H9 (cell line): ENCODE results near the gene PHKA2. TPM values are rescaled to one million over a fixed set of nuclear protein-coding genes. Genes with fewer than 3 reads are reported as not detected.

Source experiments
- DNase-seq: peaks from one replicate; pipeline ENCODE4 v3.0.0-alpha.2; 2017
- H2AFZ ChIP-seq: one replicate; pipeline ENCODE4 v1.6.1; 2013; ENCODE audit warnings: mild to moderate bottlenecking, low read length, control low read depth, moderate library complexity
- H2AK5ac ChIP-seq: 2 replicates; pipeline ENCODE4 v1.6.1; 2013; ENCODE audit warnings: low read length, control low read depth, mixed read lengths; ENCODE audit not compliant: insufficient read length
- H2BK120ac ChIP-seq: one replicate; pipeline ENCODE4 v1.6.1; 2013; ENCODE audit warnings: low read depth, mild to moderate bottlenecking, low read length, control low read depth, inconsistent platforms; ENCODE audit not compliant: poor library complexity, severe bottlenecking
- H2BK12ac ChIP-seq: 2 replicates; pipeline ENCODE4 v1.6.1; 2013; ENCODE audit warnings: low read length, control low read depth, mixed read lengths, low read depth; ENCODE audit not compliant: insufficient read length
- H2BK15ac ChIP-seq: 2 replicates; pipeline ENCODE4 v1.6.1; 2013; ENCODE audit warnings: low read depth, low read length, control low read depth
- H2BK20ac ChIP-seq: one replicate; pipeline ENCODE4 v1.6.1; 2013; ENCODE audit warnings: low read depth, mild to moderate bottlenecking, low read length, control low read depth, inconsistent platforms; ENCODE audit not compliant: poor library complexity, severe bottlenecking
- H2BK5ac ChIP-seq: 2 replicates; pipeline ENCODE4 v1.6.1; 2013; ENCODE audit warnings: low read length, control low read depth, mixed read lengths; ENCODE audit not compliant: insufficient read length
- H3K14ac ChIP-seq: 2 replicates; pipeline ENCODE4 v1.6.1; 2013; ENCODE audit warnings: low read length, control low read depth; ENCODE audit not compliant: insufficient read depth
- H3K18ac ChIP-seq: 2 replicates; pipeline ENCODE4 v1.6.1; 2013; ENCODE audit warnings: low read depth, mild to moderate bottlenecking, mixed read lengths, low read length, control low read depth; ENCODE audit not compliant: insufficient read length
- H3K23ac ChIP-seq: 2 replicates; pipeline ENCODE4 v1.6.1; 2013; ENCODE audit warnings: low read length, control low read depth, mixed read lengths, low read depth; ENCODE audit not compliant: insufficient read length
- H3K23me2 ChIP-seq: 2 replicates; pipeline ENCODE4 v1.6.1; 2013; ENCODE audit warnings: low read depth, mild to moderate bottlenecking, mixed read lengths, low read length, control low read depth; ENCODE audit not compliant: insufficient read length, poor library complexity, severe bottlenecking
- H3K27ac ChIP-seq: 2 replicates; pipeline ENCODE4 v1.5.1; 2013; ENCODE audit warnings: low read length, control low read depth, mixed read lengths, low read depth; ENCODE audit not compliant: insufficient read length
- H3K27me3 ChIP-seq: 2 replicates; pipeline ENCODE4 v1.6.1; 2013; ENCODE audit warnings: low read length, control low read depth, inconsistent platforms; ENCODE audit not compliant: insufficient read depth
- H3K4ac ChIP-seq: 2 replicates; pipeline ENCODE4 v1.6.1; 2013; ENCODE audit warnings: low read depth, mild to moderate bottlenecking, control low read depth, inconsistent platforms, low read length, moderate library complexity
- H3K4me1 ChIP-seq: 2 replicates; pipeline ENCODE4 v1.6.1; 2013; ENCODE audit warnings: low read length, control low read depth, inconsistent platforms; ENCODE audit not compliant: insufficient read depth
- H3K4me2 ChIP-seq: 2 replicates; pipeline ENCODE4 v1.6.1; 2013; ENCODE audit warnings: low read length, control low read depth, mixed read lengths; ENCODE audit not compliant: insufficient read length, insufficient read depth
- H3K56ac ChIP-seq: 2 replicates; pipeline ENCODE4 v1.6.1; 2013; ENCODE audit warnings: low read depth, mild to moderate bottlenecking, mixed read lengths, low read length, control low read depth; ENCODE audit not compliant: insufficient read length
- H3K79me1 ChIP-seq: 2 replicates; pipeline ENCODE4 v1.6.1; 2013; ENCODE audit warnings: low read depth, mild to moderate bottlenecking, moderate library complexity, low read length, control low read depth, inconsistent platforms; ENCODE audit not compliant: insufficient read depth, poor library complexity, severe bottlenecking
- H3K79me2 ChIP-seq: 2 replicates; pipeline ENCODE4 v1.6.1; 2013; ENCODE audit warnings: low read length, control low read depth, inconsistent platforms; ENCODE audit not compliant: insufficient read depth
- H3K9ac ChIP-seq: 2 replicates; pipeline ENCODE4 v1.6.1; 2013; ENCODE audit warnings: low read length, control low read depth, mixed read lengths; ENCODE audit not compliant: insufficient read length; ENCODE audit errors: extremely low read depth
- H3K9me3 ChIP-seq: one replicate; pipeline ENCODE4 v1.6.1; 2013; ENCODE audit warnings: low read depth, low read length, inconsistent platforms; ENCODE audit not compliant: control insufficient read depth
- H3T11ph ChIP-seq: one replicate; pipeline ENCODE4 v1.6.1; 2013; ENCODE audit warnings: mild to moderate bottlenecking, low read length, control low read depth, inconsistent platforms
- H4K20me1 ChIP-seq: one replicate; pipeline ENCODE4 v1.6.1; 2013; ENCODE audit not compliant: control insufficient read depth, insufficient read length, insufficient read depth
- H4K5ac ChIP-seq: 2 replicates; pipeline ENCODE4 v1.6.1; 2013; ENCODE audit warnings: low read depth, mild to moderate bottlenecking, mixed read lengths, low read length, control low read depth; ENCODE audit not compliant: insufficient read length
- H4K8ac ChIP-seq: replicated peaks from 2 replicates; pipeline ENCODE4 v1.6.1; 2013; ENCODE audit warnings: low read length, control low read depth, mixed read lengths, low read depth; ENCODE audit not compliant: insufficient read length
- H4K91ac ChIP-seq: 2 replicates; pipeline ENCODE4 v1.6.1; 2013; ENCODE audit warnings: low read depth, mild to moderate bottlenecking, moderate library complexity, mixed read lengths, low read length, control low read depth; ENCODE audit not compliant: insufficient read length
- H3K27ac Mint-ChIP-seq, 3 experiments: 2 replicates in 2 of 3; 3 replicates in 1 of 3; pipeline ENCODE4 v1.8.0; 2020 to 2021; ENCODE audit warnings: mixed read lengths in 3 of 3, mild to moderate bottlenecking in 1 of 3, moderate library complexity in 1 of 3
- H3K27me3 Mint-ChIP-seq: 2 replicates; pipeline ENCODE4 v1.8.0; 2021; ENCODE audit warnings: low read depth, mild to moderate bottlenecking, moderate library complexity, mixed read lengths
- H3K36me3 Mint-ChIP-seq, 3 experiments: 2 replicates in 2 of 3; 3 replicates in 1 of 3; pipeline ENCODE4 v1.8.0; 2020 to 2021; ENCODE audit warnings: low read depth in 3 of 3, mixed read lengths in 3 of 3; ENCODE audit not compliant: insufficient read depth in 1 of 3
- H3K4me1 Mint-ChIP-seq, 2 experiments: 2 replicates each; pipeline ENCODE4 v1.8.0; 2020; ENCODE audit warnings: mixed read lengths in 2 of 2
- H3K4me3 Mint-ChIP-seq, 2 experiments: 2 replicates in 1 of 2; 3 replicates in 1 of 2; pipeline ENCODE4 v1.8.0; 2020 to 2021; ENCODE audit warnings: mild to moderate bottlenecking in 2 of 2, mixed read lengths in 2 of 2, moderate library complexity in 1 of 2
- H3K9me3 Mint-ChIP-seq, 2 experiments: 2 replicates in 1 of 2; 3 replicates in 1 of 2; pipeline ENCODE4 v1.8.0; 2020; ENCODE audit warnings: mild to moderate bottlenecking in 2 of 2, mixed read lengths in 2 of 2, moderate library complexity in 1 of 2
- WGBS: extraction: QIAGEN DNeasy Blood & Tissue Kit; methylation state at CpG from one replicate; pipeline ENCODE4 v1.1.7; 2013; ENCODE audit warnings: missing lambda C conversion rate, low lambda C conversion rate, mixed read lengths; ENCODE audit not compliant: insufficient read length; ENCODE audit errors: extremely low coverage; 5-methylcytosine and 5-hydroxymethylcytosine counted together
- total RNA-seq: library from RNA; stranded (reverse); gene quantifications from 2 replicates; pipeline ENCODE4 v1.2.1, GENCODE V29; 2021
- TF ChIP-seq, protein P1 (sequence below): fragments of 200-600 bp; sonication (generic); conservative IDR thresholded peaks from 3 replicates; pipeline ENCODE4 v1.8.0; 2021; ENCODE audit warnings: antibody characterized with exemption, mild to moderate bottlenecking

Gene PHKA2
- total RNA-seq, 1 experiment from 2014 or later, result 24.2 TPM

DNA sequence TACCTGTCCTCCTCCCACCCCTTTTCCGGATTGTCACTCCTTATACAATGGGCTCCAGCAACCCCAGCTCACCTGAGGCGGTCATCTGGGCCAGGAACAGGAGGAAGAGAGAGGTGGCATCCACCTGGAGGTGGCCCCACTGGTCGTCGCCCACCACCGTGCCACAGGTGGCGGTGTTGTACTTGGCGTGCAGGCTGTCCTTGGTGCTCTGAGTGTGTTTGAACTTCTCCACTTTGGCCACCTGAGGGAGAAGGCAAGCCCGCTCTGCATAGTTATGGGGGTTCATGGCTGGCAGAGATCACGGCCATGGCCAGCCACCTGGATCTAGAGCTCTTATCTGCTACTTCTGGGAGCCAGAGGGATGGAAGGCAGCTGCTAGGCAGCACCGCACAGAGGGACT, 32.9 kb downstream of the PHKA2 start:
- Mint-ChIP-seq H3K27me3 (peaks cover 1% of the 10 kb centered on the region; the same call in 1 of the 2 replicates), H3K9me3 (peaks cover 68 to 71% of the 10 kb centered on the region in 2 experiments), H3K27ac (peak overlapping the region in 1 of 3 experiments; percentile 76; a peak in 2 of 7 replicates), H3K36me3 (peaks cover 24 to 37% (median 36%) of the 10 kb centered on the region in 3 experiments), H3K4me1 (no peaks in the 10 kb centered on the region), H3K4me3 (no peak overlapping the region)
- Histone ChIP-seq H3K4me2 (no peak overlapping the region), H3K23ac (no peak overlapping the region), H3K4me1 (no peaks in the 10 kb centered on the region), H3K79me2 (no peaks in the 10 kb centered on the region), H2BK120ac (no peak overlapping the region), H3K23me2 (no peaks in the 10 kb centered on the region), H3T11ph (no peak overlapping the region), H4K20me1 (no peaks in the 10 kb centered on the region), H3K79me1 (no peaks in the 10 kb centered on the region), H4K91ac (no peak overlapping the region), H3K18ac (no peak overlapping the region), H2BK20ac (no peak overlapping the region), H3K27me3 (no peaks in the 10 kb centered on the region), H3K4ac (no peak overlapping the region), H3K14ac (no peak overlapping the region), H3K9me3 (peaks cover 18% of the 10 kb centered on the region), H3K56ac (no peak overlapping the region), H2AFZ (no peak overlapping the region), H2AK5ac (no peak overlapping the region), H2BK15ac (no peak overlapping the region), H3K9ac (no peak overlapping the region), H4K5ac (no peak overlapping the region), H2BK5ac (no peak overlapping the region), H4K8ac (no peak overlapping the region), H3K27ac (no peak overlapping the region), H2BK12ac (no peak overlapping the region)
- TF ChIP-seq, protein P1, sequence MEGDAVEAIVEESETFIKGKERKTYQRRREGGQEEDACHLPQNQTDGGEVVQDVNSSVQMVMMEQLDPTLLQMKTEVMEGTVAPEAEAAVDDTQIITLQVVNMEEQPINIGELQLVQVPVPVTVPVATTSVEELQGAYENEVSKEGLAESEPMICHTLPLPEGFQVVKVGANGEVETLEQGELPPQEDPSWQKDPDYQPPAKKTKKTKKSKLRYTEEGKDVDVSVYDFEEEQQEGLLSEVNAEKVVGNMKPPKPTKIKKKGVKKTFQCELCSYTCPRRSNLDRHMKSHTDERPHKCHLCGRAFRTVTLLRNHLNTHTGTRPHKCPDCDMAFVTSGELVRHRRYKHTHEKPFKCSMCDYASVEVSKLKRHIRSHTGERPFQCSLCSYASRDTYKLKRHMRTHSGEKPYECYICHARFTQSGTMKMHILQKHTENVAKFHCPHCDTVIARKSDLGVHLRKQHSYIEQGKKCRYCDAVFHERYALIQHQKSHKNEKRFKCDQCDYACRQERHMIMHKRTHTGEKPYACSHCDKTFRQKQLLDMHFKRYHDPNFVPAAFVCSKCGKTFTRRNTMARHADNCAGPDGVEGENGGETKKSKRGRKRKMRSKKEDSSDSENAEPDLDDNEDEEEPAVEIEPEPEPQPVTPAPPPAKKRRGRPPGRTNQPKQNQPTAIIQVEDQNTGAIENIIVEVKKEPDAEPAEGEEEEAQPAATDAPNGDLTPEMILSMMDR, result peak; percentile 38; the same call in 2 of the 3 replicates
- WGBS, result no CpG with 5 or more reads among the region's 10 CpGs
- DNase-seq, result no peak
